Neutrophil (primary cell): ENCODE data around the gene ADAMTS8.

Source experiments
- H3K27ac ChIP-seq: fragments of 200-600 bp; sonication (generic); 2 replicates; pipeline ENCODE4 v1.5.1; 2016; ENCODE audit warnings: mild to moderate bottlenecking, moderate library complexity
- H3K27me3 ChIP-seq: fragments of 200-600 bp; sonication (generic); 2 replicates; pipeline ENCODE4 v1.6.0; 2016; ENCODE audit warnings: mild to moderate bottlenecking
- H3K36me3 ChIP-seq: fragments of 200-600 bp; sonication (generic); 2 replicates; pipeline ENCODE4 v1.5.1; 2017
- H3K4me1 ChIP-seq, 2 experiments: fragments of 200-600 bp in 1 of 2; sonication (generic) in 1 of 2; 1 replicate in 1 of 2; 2 replicates in 1 of 2; pipeline versions ENCODE4 v1.5.1 to v1.6.1; 2013 to 2016; ENCODE audit warnings: low read depth in 1 of 2, low read length in 1 of 2, mild to moderate bottlenecking in 1 of 2, moderate library complexity in 1 of 2; ENCODE audit not compliant: control insufficient read depth in 1 of 2, insufficient read depth in 1 of 2
- H3K4me3 ChIP-seq, 2 experiments: fragments of 200-600 bp in 1 of 2; sonication (generic) in 1 of 2; 1 replicate in 1 of 2; 2 replicates in 1 of 2; pipeline ENCODE4 v1.5.1; 2013 to 2016; ENCODE audit warnings: low read depth in 1 of 2, low read length in 1 of 2, mild to moderate bottlenecking in 1 of 2, moderate library complexity in 1 of 2
- H3K9me3 ChIP-seq: fragments of 200-600 bp; sonication (generic); 2 replicates; pipeline ENCODE4 v1.5.1; 2016
- CTCF ChIP-seq: fragments of 200-600 bp; sonication (generic); IDR thresholded peaks from 2 replicates; pipeline ENCODE4 v1.5.1; 2016; ENCODE audit warnings: antibody characterized with exemption

The ADAMTS8 gene

GRCh38 chr11:130407978-130408377 lies 20.4 kb downstream of the ADAMTS8 start:
- Histone ChIP-seq H3K27me3 (peaks cover 40% of the 10 kb centered on the region), H3K9me3 (no peaks in the 10 kb centered on the region), H3K4me1 (no peaks in the 10 kb centered on the region), H3K27ac (no peak overlapping the region), H3K4me3 (no peak overlapping the region), H3K36me3 (no peaks in the 10 kb centered on the region)
- TF ChIP-seq CTCF: no peak

- Histone ChIP-seq H3K27me3 (peaks cover 58% of the 10 kb centered on the region), H3K36me3 (no peaks in the 10 kb centered on the region), H3K4me1 (no peaks in the 10 kb centered on the region), H3K27ac (no peak overlapping the region), H3K9me3 (no peaks in the 10 kb centered on the region), H3K4me3 (no peak overlapping the region)
- TF ChIP-seq CTCF: no peak
Measured at GRCh38 chr11:130405428-130405827, 23.0 kb downstream of the ADAMTS8 start.

GRCh38 chr11:130404727-130405126 lies 23.7 kb downstream of the ADAMTS8 start:
- H3K4me3 ChIP-seq: no peak overlapping the region
- H3K4me1 ChIP-seq: no peaks in the 10 kb centered on the region
- peaks cover 59% of the 10 kb centered on the region for H3K27me3 ChIP-seq
- H3K9me3 ChIP-seq: no peaks in the 10 kb centered on the region
- H3K27ac ChIP-seq: no peak overlapping the region
- TF ChIP-seq CTCF: no peak
- no peaks in the 10 kb centered on the region for H3K36me3 ChIP-seq

GRCh38 chr11:130403967-130404366 lies 24.4 kb downstream of the ADAMTS8 start:
- no peaks in the 10 kb centered on the region for H3K4me1 ChIP-seq
- H3K36me3 ChIP-seq: no peaks in the 10 kb centered on the region
- no peak overlapping the region for H3K4me3 ChIP-seq
- no peak overlapping the region for H3K27ac ChIP-seq
- no peaks in the 10 kb centered on the region for H3K9me3 ChIP-seq
- no peak for TF ChIP-seq CTCF
- peaks cover 56% of the 10 kb centered on the region for H3K27me3 ChIP-seq

GRCh38 chr11:130403271-130403804 lies 25.1 kb downstream of the ADAMTS8 start:
- Histone ChIP-seq H3K36me3 (no peaks in the 10 kb centered on the region), H3K4me3 (no peak overlapping the region), H3K4me1 (no peaks in the 10 kb centered on the region), H3K27ac (no peak overlapping the region), H3K9me3 (no peaks in the 10 kb centered on the region), H3K27me3 (peaks cover 56% of the 10 kb centered on the region)
- no peak for TF ChIP-seq CTCF

GRCh38 chr11:130402570-130402969 lies 25.8 kb downstream of the ADAMTS8 start:
- H3K27me3 ChIP-seq: peaks cover 60% of the 10 kb centered on the region
- no peaks in the 10 kb centered on the region for H3K9me3 ChIP-seq
- no peak overlapping the region for H3K27ac ChIP-seq
- no peaks in the 10 kb centered on the region for H3K4me1 ChIP-seq
- TF ChIP-seq CTCF: no peak
- H3K36me3 ChIP-seq: no peaks in the 10 kb centered on the region
- no peak overlapping the region for H3K4me3 ChIP-seq
